Naive thymus-derived CD4-positive, alpha-beta T cell (primary cell): ENCODE results near the gene EIF2B2. TPM values are rescaled to one million over a fixed set of nuclear protein-coding genes. Genes with fewer than 3 reads are reported as not detected.

Experiments
- ATAC-seq: fragments of 150-1000 bp; cut with Tn5 transposase; 2 replicates; pipeline ENCODE4 v1.10.0; 2021; ENCODE audit warnings: mild to moderate bottlenecking, moderate library complexity
- CTCF ChIA-PET: fragments of 350-600 bp; sonication (Branson Sonifier 250); formaldehyde crosslinking; loops from one replicate; lab custom pipeline; 2021; ENCODE audit warnings: antibody characterized with exemption; lab: Charles Lee
- POLR2A ChIA-PET: fragments of 350-600 bp; sonication (Branson Sonifier 250); formaldehyde crosslinking; loops from one replicate; lab custom pipeline; 2021; ENCODE audit warnings: antibody characterized with exemption, inconsistent platforms; lab: Charles Lee
- DNase-seq, 9 donors: peaks; one replicate each; pipeline versions ENCODE4 v3.0.0 to v3.0.0-alpha.2; 2020 to 2022; ENCODE audit warnings: mixed read lengths in 1 of 9
- H3K27ac ChIP-seq: one replicate; pipeline ENCODE4 v1.7.0; 2013; ENCODE audit warnings: mild to moderate bottlenecking, low read depth, low read length, moderate library complexity
- H3K27me3 ChIP-seq, 2 donors: one replicate each; pipeline ENCODE4 v1.7.0; 2013; ENCODE audit warnings: low read length in 2 of 2, mild to moderate bottlenecking in 2 of 2, moderate library complexity in 2 of 2; ENCODE audit not compliant: control insufficient read depth in 2 of 2, insufficient read depth in 2 of 2
- H3K36me3 ChIP-seq, 3 experiments: 1 replicate in 2 of 3; 2 replicates in 1 of 3; pipeline ENCODE4 v1.7.0; 2013; ENCODE audit warnings: low read length in 3 of 3, mild to moderate bottlenecking in 3 of 3, moderate library complexity in 1 of 3; ENCODE audit not compliant: insufficient read depth in 3 of 3, control insufficient read depth in 2 of 3
- H3K4me1 ChIP-seq, 2 donors: one replicate each; pipeline ENCODE4 v1.7.0; 2013; ENCODE audit warnings: low read length in 2 of 2, mild to moderate bottlenecking in 2 of 2, moderate library complexity in 1 of 2; ENCODE audit not compliant: control insufficient read depth in 2 of 2, insufficient read depth in 2 of 2
- H3K4me3 ChIP-seq: 2 replicates; pipeline ENCODE4 v1.7.0; 2013; ENCODE audit warnings: mild to moderate bottlenecking, low read length
- H3K9me3 ChIP-seq, 3 experiments: 1 replicate in 2 of 3; 2 replicates in 1 of 3; pipeline ENCODE4 v1.7.0; 2013; ENCODE audit warnings: low read length in 3 of 3; ENCODE audit not compliant: control insufficient read depth in 2 of 3
- H3K27ac Mint-ChIP-seq, 9 donors: one replicate each; pipeline ENCODE4 v1.8.0; 2020 to 2022; ENCODE audit warnings: mixed read lengths in 9 of 9, mild to moderate bottlenecking in 8 of 9, moderate library complexity in 5 of 9, inconsistent platforms in 2 of 9
- H3K27me3 Mint-ChIP-seq, 5 donors: one replicate each; pipeline ENCODE4 v1.8.0; 2021 to 2022; ENCODE audit warnings: mixed read lengths in 5 of 5, mild to moderate bottlenecking in 1 of 5
- H3K36me3 Mint-ChIP-seq, 5 donors: one replicate each; pipeline ENCODE4 v1.8.0; 2020 to 2022; ENCODE audit warnings: mixed read lengths in 5 of 5, mild to moderate bottlenecking in 3 of 5, inconsistent platforms in 1 of 5
- H3K4me1 Mint-ChIP-seq, 7 donors: one replicate each; pipeline ENCODE4 v1.8.0; 2020 to 2022; ENCODE audit warnings: mixed read lengths in 7 of 7, mild to moderate bottlenecking in 3 of 7, inconsistent platforms in 1 of 7
- H3K4me3 Mint-ChIP-seq, 10 donors: one replicate each; pipeline ENCODE4 v1.8.0; 2020 to 2022; ENCODE audit warnings: mild to moderate bottlenecking in 10 of 10, mixed read lengths in 10 of 10, moderate library complexity in 6 of 10, inconsistent platforms in 2 of 10
- H3K9me3 Mint-ChIP-seq, 11 donors: one replicate each; pipeline ENCODE4 v1.8.0; 2020 to 2022; ENCODE audit warnings: mixed read lengths in 11 of 11, mild to moderate bottlenecking in 4 of 11, inconsistent platforms in 1 of 11, moderate library complexity in 1 of 11
- intact Hi-C, 2 donors: fragments of 100-400 bp; cut with micrococcal nuclease; formaldehyde crosslinking; loops; one replicate each; pipeline ENCODE4 v1.15.1; 2023
- polyA plus RNA-seq, 2 donors: library from polyadenylated mRNA; unstranded; fragments of 300-500 nt; fragmentation: Illumina TruSeq; gene quantifications; one replicate each; pipeline ENCODE4 v1.2.3, GENCODE V29; 2021
- total RNA-seq, 6 experiments: library from RNA in 5 of 6; stranded (reverse) in 5 of 6; gene quantifications; 1 replicate in 5 of 6; 2 replicates in 1 of 6; pipeline ENCODE4 v1.2.3 and lab custom pipeline; 2021 to 2026

Gene EIF2B2
- total and polyA plus RNA-seq, 7 experiments from 2014 or later, result 18.2 to 40.7 (median 24.6) TPM

- Histone ChIP-seq H3K4me3 (no peak overlapping the region), H3K4me1 (peaks cover 7 to 9% of the 10 kb centered on the region in 2 donors), H3K36me3 (peaks cover 0 to 5% (median 0%) of the 10 kb centered on the region in 3 experiments), H3K27me3 (no peaks in the 10 kb centered on the region), H3K27ac (no peak overlapping the region), H3K9me3 (no peaks in the 10 kb centered on the region)
- Mint-ChIP-seq H3K4me3 (no peak overlapping the region), H3K9me3 (no peaks in the 10 kb centered on the region), H3K27me3 (no peaks in the 10 kb centered on the region), H3K36me3 (peaks cover 6 to 33% (median 12%) of the 10 kb centered on the region in 5 donors), H3K27ac (no peak overlapping the region), H3K4me1 (peaks cover 15 to 48% (median 28%) of the 10 kb centered on the region in 7 donors)
- intact Hi-C loops, result no loop called here
- DNase-seq (no peak), ATAC-seq (no peak)
- POLR2A ChIA-PET, result no interaction called here
- CTCF ChIA-PET, result no interaction called here
These were observed 57.7 kb downstream of the EIF2B2 start for GRCh38 chr14:75060420-75060819.

Other genes with a start within 250 kb of the EIF2B2 start
- 100 to 1,000 TPM in 3 of 5 experiments, 10 to 100 TPM in 2; 84.7 to 119 (median 109) TPM for gene YLPM1, start 239.6 kb upstream of the EIF2B2 start, total RNA-seq
- 10 to 100 TPM; 13.5 to 26.8 TPM for gene YLPM1, start 239.6 kb upstream of the EIF2B2 start, polyA plus RNA-seq
- gene PROX2, start 126.8 kb upstream of the EIF2B2 start, total RNA-seq, result under 1 TPM in 2 of 5 experiments, not detected in 3; 0.13 to 0.54 TPM
- gene PROX2, start 126.8 kb upstream of the EIF2B2 start, polyA plus RNA-seq, result under 1 TPM; 0.05 to 0.06 TPM
- gene DLST, start 121.0 kb upstream of the EIF2B2 start, total RNA-seq, result 100 to 1,000 TPM in 2 of 5 experiments, 10 to 100 TPM in 3; 90.0 to 132 (median 96.5) TPM
- gene DLST, start 121.0 kb upstream of the EIF2B2 start, polyA plus RNA-seq, result 1 to 10 TPM; 8.9 to 9.2 TPM
- gene RPS6KL1, start 79.7 kb upstream of the EIF2B2 start, total RNA-seq, result 10 to 100 TPM in 2 of 5 experiments, 1 to 10 TPM in 3; 3.0 to 12.8 (median 6.3) TPM
- gene RPS6KL1, start 79.7 kb upstream of the EIF2B2 start, polyA plus RNA-seq, result 1 to 10 TPM; 2.0 to 4.0 TPM
- gene PGF, start 47.3 kb upstream of the EIF2B2 start, total RNA-seq, result under 1 TPM in 2 of 5 experiments, not detected in 3; 0.22 to 0.37 TPM
- under 1 TPM in 1 of 2 donors, not detected in 1; 0.17 TPM for gene PGF, start 47.3 kb upstream of the EIF2B2 start, polyA plus RNA-seq
- gene MLH3, start 48.5 kb downstream of the EIF2B2 start, total RNA-seq, result 10 to 100 TPM; 19.9 to 26.7 (median 20.5) TPM
- gene MLH3, start 48.5 kb downstream of the EIF2B2 start, polyA plus RNA-seq, result 10 to 100 TPM; 11.4 to 15.6 TPM
- gene ACYP1, start 61.1 kb downstream of the EIF2B2 start, total RNA-seq, result 10 to 100 TPM; 11.8 to 39.5 (median 31.2) TPM
- gene ACYP1, start 61.1 kb downstream of the EIF2B2 start, polyA plus RNA-seq, result 10 to 100 TPM; 17.5 to 17.9 TPM
- 1 to 10 TPM in 1 of 5 experiments, not detected in 4; 1.7 TPM for gene ZC2HC1C, start 66.7 kb downstream of the EIF2B2 start, total RNA-seq
- gene ZC2HC1C, start 66.7 kb downstream of the EIF2B2 start, polyA plus RNA-seq, result under 1 TPM; 0.30 to 0.41 TPM
- 100 to 1,000 TPM in 2 of 5 experiments, 10 to 100 TPM in 3; 81.7 to 141 (median 84.7) TPM for gene NEK9, start 124.1 kb downstream of the EIF2B2 start, total RNA-seq
- 10 to 100 TPM; 16.6 to 17.2 TPM for gene NEK9, start 124.1 kb downstream of the EIF2B2 start, polyA plus RNA-seq
- gene TMED10, start 173.7 kb downstream of the EIF2B2 start, total RNA-seq, result 100 to 1,000 TPM; 155 to 233 (median 171) TPM
- 100 to 1,000 TPM; 204 to 245 TPM for gene TMED10, start 173.7 kb downstream of the EIF2B2 start, polyA plus RNA-seq